ENCODE data around the gene RHOBTB3. TPM values are rescaled to one million over a fixed set of nuclear protein-coding genes. Genes with fewer than 3 reads are reported as not detected.

RHOBTB3 gene
- total and polyA plus RNA-seq, 7 donors: 12.3 to 151 (median 75.6) TPM

DNA sequence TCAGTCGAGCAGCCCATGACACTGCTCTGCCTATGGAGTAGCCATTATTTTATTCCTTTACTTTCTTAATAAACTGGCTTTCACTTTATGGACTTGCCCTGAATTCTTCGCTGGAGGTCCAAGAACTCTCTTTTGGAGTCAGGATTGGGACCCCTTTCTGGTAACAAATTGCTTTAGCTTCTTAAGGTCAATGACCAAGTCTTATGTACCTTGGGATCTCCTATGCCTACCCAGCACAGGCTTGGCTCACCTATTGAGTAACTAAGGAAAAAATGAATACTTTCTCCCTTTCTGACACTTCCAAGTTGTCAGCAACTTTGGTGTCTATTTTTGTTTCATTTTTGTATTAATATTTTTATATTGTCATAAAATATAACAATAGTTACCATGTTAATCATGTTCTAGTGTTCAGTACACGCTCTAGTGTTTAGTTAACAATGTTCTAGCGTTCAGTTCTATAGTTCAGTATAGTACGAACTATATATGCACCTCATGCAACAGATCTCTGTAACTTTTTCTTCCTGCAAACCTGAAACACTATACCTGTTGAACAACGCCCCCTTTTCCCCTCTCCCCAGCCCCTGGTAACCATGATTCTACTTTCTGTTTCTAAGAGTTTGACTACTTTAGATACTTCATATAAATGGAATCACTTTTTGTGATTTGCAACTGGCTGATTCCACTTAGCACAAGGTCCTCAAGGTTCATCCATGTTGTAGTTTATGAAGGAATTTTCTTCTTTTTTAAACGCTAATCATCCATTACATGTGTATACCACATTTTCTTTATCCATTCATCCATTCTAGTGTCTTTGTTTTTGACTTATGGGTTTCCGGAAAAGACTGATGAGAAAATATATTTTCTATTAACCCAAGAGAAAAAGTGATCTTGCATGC, 1.8 kb upstream of the RHOBTB3 start:
- H3K36me3 ChIP-seq: no peaks in the 10 kb centered on the region
- no peak overlapping the region for H3K4me3 ChIP-seq
- no peak for DNase-seq
- peak overlapping the region; percentile 89 to 98 (median 94) for H3K27ac ChIP-seq
- intact Hi-C loops (cut with DNase I): loop anchor here (2.0 to 5.0 kb wide), 5 partner anchors 61 to 233 kb away; partner anchors contain the start of genes ELL2 and GLRX
- peaks cover 0 to 61% (median 38%) of the 10 kb centered on the region in 4 donors for H3K4me1 ChIP-seq
- 90 to 92% methylated on average over 8 of the region's 8 CpGs for WGBS, 2 donors
- no peaks in the 10 kb centered on the region for H3K27me3 ChIP-seq
- no peaks in the 10 kb centered on the region for H3K9me3 ChIP-seq
- TF ChIP-seq EP300 (IDR thresholded peaks at IDR 0.05): no peak
- TF ChIP-seq, protein P1, sequence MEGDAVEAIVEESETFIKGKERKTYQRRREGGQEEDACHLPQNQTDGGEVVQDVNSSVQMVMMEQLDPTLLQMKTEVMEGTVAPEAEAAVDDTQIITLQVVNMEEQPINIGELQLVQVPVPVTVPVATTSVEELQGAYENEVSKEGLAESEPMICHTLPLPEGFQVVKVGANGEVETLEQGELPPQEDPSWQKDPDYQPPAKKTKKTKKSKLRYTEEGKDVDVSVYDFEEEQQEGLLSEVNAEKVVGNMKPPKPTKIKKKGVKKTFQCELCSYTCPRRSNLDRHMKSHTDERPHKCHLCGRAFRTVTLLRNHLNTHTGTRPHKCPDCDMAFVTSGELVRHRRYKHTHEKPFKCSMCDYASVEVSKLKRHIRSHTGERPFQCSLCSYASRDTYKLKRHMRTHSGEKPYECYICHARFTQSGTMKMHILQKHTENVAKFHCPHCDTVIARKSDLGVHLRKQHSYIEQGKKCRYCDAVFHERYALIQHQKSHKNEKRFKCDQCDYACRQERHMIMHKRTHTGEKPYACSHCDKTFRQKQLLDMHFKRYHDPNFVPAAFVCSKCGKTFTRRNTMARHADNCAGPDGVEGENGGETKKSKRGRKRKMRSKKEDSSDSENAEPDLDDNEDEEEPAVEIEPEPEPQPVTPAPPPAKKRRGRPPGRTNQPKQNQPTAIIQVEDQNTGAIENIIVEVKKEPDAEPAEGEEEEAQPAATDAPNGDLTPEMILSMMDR (IDR thresholded peaks at IDR 0.05): no peak
- no peak for TF ChIP-seq POLR2AphosphoS5 (IDR thresholded peaks at IDR 0.05)
- no peak for TF ChIP-seq POLR2A (IDR thresholded peaks at IDR 0.05)

DNA sequence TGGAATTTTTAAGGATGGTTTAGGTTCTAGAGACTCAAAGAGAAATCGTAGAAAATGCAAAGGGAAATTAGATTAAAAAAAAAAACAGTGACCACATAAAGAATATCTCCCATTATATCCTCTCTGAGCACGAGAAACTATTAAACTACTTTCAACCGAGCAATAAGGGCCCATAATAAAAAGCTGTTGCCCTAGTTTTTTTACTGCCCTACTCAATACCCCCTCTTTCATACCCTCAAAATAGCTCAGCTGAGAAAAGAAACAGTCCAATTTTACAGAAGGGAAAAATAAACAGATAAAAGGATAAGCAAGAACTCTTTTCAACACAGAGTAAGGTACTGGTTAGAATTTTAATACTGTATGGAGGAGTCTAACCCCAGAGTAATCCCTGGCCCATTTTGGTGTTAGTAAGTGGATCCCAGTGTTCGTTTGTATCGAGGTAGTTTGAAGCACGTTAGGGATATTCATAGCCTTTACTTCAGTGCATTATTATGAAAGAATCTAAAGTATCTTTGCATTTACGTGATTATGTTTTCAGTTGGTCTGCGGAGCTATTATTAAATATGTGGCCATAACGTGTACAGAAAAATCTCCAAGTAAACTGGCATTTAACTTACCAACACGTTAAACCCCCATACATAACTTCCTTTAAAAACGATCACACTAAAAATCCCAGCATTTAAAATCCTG, 980 bp upstream of the RHOBTB3 start:
- no peaks in the 10 kb centered on the region for H3K27me3 ChIP-seq
- peak overlapping the region; percentile 89 to 98 (median 94) for H3K27ac ChIP-seq
- H3K4me3 ChIP-seq: peak overlapping the region; percentile 71 to 92 (median 86)
- TF ChIP-seq POLR2A (IDR thresholded peaks at IDR 0.05): no peak
- TF ChIP-seq POLR2AphosphoS5 (IDR thresholded peaks at IDR 0.05): no peak
- TF ChIP-seq EP300 (IDR thresholded peaks at IDR 0.05): no peak
- TF ChIP-seq, protein P1 (IDR thresholded peaks at IDR 0.05): no peak
- no peaks in the 10 kb centered on the region for H3K9me3 ChIP-seq
- WGBS, 2 donors: 11 to 28% methylated on average over 11 of the region's 11 CpGs
- DNase-seq: no peak
- H3K36me3 ChIP-seq: no peaks in the 10 kb centered on the region
- peaks cover 0 to 61% (median 42%) of the 10 kb centered on the region in 4 donors for H3K4me1 ChIP-seq
- intact Hi-C loops (cut with DNase I): loop anchor here (2.0 to 5.0 kb wide), 5 partner anchors 61 to 232 kb away; partner anchors contain the start of genes ELL2 and GLRX

DNA sequence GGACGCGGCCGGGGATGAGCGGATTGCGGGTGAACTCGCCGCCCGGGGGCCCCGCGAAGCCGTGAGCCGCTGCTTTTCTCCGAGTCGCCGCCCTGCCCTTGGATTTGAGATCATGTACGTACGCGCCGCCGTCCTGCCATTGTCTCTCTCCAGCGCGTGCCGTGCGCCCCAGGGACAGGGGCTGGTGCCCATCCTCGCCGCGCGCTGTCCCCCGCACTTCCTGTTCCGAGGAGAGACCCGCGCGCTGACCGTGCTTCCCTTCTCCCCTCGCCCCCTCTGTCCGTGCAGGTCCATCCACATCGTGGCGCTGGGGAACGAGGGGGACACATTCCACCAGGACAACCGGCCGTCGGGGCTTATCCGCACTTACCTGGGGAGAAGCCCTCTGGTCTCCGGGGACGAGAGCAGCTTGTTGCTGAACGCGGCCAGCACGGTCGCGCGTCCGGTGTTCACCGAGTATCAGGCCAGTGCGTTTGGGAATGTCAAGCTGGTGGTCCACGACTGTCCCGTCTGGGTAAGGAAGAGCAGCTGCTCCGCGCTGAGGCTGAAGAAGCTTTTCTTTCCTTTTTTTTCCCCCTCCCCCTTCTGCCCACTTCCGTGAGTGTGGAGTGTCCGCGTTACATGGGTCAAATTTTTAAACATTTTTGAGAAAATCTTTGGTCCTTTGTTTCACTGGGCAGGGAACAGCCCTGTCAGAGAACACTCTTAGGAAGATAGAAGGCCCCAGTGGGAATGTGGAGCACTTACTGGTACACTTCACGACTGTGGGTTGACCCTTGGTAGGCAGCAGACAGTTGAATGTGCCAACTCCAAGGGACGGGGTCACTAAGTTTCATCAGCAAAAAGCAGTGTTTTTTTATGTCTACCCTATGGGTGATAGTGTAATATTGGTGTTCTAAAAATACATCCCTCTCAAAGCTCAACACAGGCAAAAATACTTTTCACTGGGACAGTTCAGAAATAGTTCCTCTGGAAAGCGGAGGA, 727 bp downstream of the RHOBTB3 start:
- peaks cover 0 to 61% (median 43%) of the 10 kb centered on the region in 4 donors for H3K4me1 ChIP-seq

DNA sequence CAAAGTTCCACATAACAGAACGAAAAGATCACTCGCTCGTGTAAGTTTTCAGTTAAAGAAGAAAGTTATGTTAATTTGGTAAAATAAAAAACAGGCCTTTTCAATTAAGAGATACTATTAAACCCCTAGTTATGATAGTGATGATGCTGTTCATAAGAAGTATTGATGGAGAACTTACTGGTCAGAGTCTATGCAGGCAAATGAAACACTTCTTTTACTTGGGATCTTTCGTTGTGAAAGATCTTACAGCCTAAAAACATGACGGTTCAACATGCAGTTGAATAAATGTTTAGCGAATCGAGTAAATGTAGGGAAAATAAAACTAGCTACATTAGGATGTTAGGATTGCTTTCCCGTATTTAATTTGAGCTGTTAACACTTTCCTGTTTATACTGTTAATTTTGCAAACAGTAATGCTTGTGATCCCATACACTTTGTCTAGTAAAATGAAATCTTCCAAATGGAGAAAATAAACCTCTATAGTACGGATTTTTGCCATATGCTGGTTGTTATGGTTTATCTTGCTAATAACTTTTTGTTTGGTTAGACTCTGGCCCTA, 2.0 kb downstream of the RHOBTB3 start:
- H3K4me1 ChIP-seq: peaks cover 0 to 58% (median 47%) of the 10 kb centered on the region in 4 donors
- peak overlapping the region; percentile 7 to 92 (median 86) for H3K4me3 ChIP-seq
- intact Hi-C loops (cut with DNase I): loop anchor here (5.0 kb wide), 3 partner anchors 89 to 229 kb away; partner anchors contain the start of genes ELL2 and GLRX
- no peaks in the 10 kb centered on the region for H3K27me3 ChIP-seq
- no peaks in the 10 kb centered on the region for H3K9me3 ChIP-seq
- TF ChIP-seq EP300 (IDR thresholded peaks at IDR 0.05) (no peak), POLR2AphosphoS5 (IDR thresholded peaks at IDR 0.05) (no peak), POLR2A (IDR thresholded peaks at IDR 0.05) (no peak)
- TF ChIP-seq, protein P1 (IDR thresholded peaks at IDR 0.05): no peak
- DNase-seq: no peak
- 20 to 60% methylated on average over 9 of the region's 9 CpGs for WGBS, 2 donors
- no peaks in the 10 kb centered on the region for H3K36me3 ChIP-seq
- H3K27ac ChIP-seq: peak overlapping the region; percentile 89 to 98 (median 94)

More for the DNA sequence above, 727 bp downstream of the RHOBTB3 start:
- no peak for TF ChIP-seq EP300 (IDR thresholded peaks at IDR 0.05)
- TF ChIP-seq POLR2A (IDR thresholded peaks at IDR 0.05): peak in 1 of 2 donors; percentile 23
- TF ChIP-seq POLR2AphosphoS5 (IDR thresholded peaks at IDR 0.05): peak in 2 of 4 donors; percentile 48 to 50
- no peaks in the 10 kb centered on the region for H3K9me3 ChIP-seq
- WGBS, 2 donors: 1 to 2% methylated on average over 64 of the region's 64 CpGs
- H3K4me3 ChIP-seq: peak overlapping the region; percentile 71 to 92 (median 86)
- H3K27me3 ChIP-seq: no peaks in the 10 kb centered on the region
- no peaks in the 10 kb centered on the region for H3K36me3 ChIP-seq
- DNase-seq: peak; percentile 80
- peak overlapping the region; percentile 89 to 98 (median 94) for H3K27ac ChIP-seq
- intact Hi-C loops (cut with DNase I): loop anchor here (2.0 to 5.0 kb wide), 5 partner anchors 63 to 230 kb away; partner anchors contain the start of genes ELL2 and GLRX
